Esophagus muscularis mucosa (tissue), 3 donors: ENCODE measurements around the gene RAD9A.

ENCODE experiments used
- POLR2A ChIP-seq: fragments of 450-650 bp; IDR thresholded peaks from one replicate; pipeline ENCODE4 v1.6.1; 2017; ENCODE audit warnings: antibody characterized with exemption, moderate library complexity, mild to moderate bottlenecking, low read depth
- TF ChIP-seq, protein P1 (sequence below), 3 experiments: fragments of 200-600 bp in 2 of 3; fragments of 450-650 bp in 1 of 3; sonication (generic) in 2 of 3; IDR thresholded peaks; one replicate each; pipeline ENCODE4 v1.5.1; 2017 to 2019; ENCODE audit warnings: antibody characterized with exemption in 3 of 3, mild to moderate bottlenecking in 2 of 3, moderate library complexity in 1 of 3

- TF ChIP-seq, protein P1, sequence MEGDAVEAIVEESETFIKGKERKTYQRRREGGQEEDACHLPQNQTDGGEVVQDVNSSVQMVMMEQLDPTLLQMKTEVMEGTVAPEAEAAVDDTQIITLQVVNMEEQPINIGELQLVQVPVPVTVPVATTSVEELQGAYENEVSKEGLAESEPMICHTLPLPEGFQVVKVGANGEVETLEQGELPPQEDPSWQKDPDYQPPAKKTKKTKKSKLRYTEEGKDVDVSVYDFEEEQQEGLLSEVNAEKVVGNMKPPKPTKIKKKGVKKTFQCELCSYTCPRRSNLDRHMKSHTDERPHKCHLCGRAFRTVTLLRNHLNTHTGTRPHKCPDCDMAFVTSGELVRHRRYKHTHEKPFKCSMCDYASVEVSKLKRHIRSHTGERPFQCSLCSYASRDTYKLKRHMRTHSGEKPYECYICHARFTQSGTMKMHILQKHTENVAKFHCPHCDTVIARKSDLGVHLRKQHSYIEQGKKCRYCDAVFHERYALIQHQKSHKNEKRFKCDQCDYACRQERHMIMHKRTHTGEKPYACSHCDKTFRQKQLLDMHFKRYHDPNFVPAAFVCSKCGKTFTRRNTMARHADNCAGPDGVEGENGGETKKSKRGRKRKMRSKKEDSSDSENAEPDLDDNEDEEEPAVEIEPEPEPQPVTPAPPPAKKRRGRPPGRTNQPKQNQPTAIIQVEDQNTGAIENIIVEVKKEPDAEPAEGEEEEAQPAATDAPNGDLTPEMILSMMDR (IDR thresholded peaks at IDR 0.05) = no peak
- no peak for TF ChIP-seq POLR2A
These were observed 5.8 kb downstream of the RAD9A start for GRCh38 chr11:67397536-67397935.
